CD4-positive, alpha-beta T cell (primary cell): ENCODE results near the gene PHTF1. TPM values are rescaled to one million over a fixed set of nuclear protein-coding genes. Genes with fewer than 3 reads are reported as not detected.

ENCODE experiments used
- ATAC-seq: fragments of 200-7000 bp; cut with Tn5 transposase; one replicate; pipeline ENCODE4 v1.10.0; 2022; ENCODE audit warnings: mild to moderate bottlenecking; ENCODE audit not compliant: poor library complexity
- CTCF ChIA-PET: fragments of 350-600 bp; sonication (Branson Sonifier 250); formaldehyde crosslinking; loops from one replicate; lab custom pipeline; 2021; ENCODE audit warnings: antibody characterized with exemption, inconsistent platforms; lab: Charles Lee
- POLR2A ChIA-PET: fragments of 350-600 bp; sonication (Branson Sonifier 250); formaldehyde crosslinking; loops from one replicate; lab custom pipeline; 2021; ENCODE audit warnings: antibody characterized with exemption, inconsistent platforms; lab: Charles Lee
- DNase-seq, 14 experiments: peaks; one replicate each; pipeline ENCODE4 v3.0.0-alpha.2; 2013 to 2020; ENCODE audit warnings: mixed read lengths in 2 of 14
- H3K27ac ChIP-seq, 2 donors: one replicate each; pipeline versions ENCODE4 v1.5.1 to v1.7.0; 2013; ENCODE audit warnings: low read length in 2 of 2, low read depth in 1 of 2, mild to moderate bottlenecking in 1 of 2
- H3K27me3 ChIP-seq, 2 experiments: 1 replicate in 1 of 2; 2 replicates in 1 of 2; pipeline versions ENCODE4 v1.6.1 to v1.7.0; 2013; ENCODE audit warnings: low read length in 2 of 2, control low read depth in 1 of 2, mild to moderate bottlenecking in 1 of 2, moderate library complexity in 1 of 2; ENCODE audit not compliant: insufficient read depth in 2 of 2, control insufficient read depth in 1 of 2
- H3K36me3 ChIP-seq: one replicate; pipeline ENCODE4 v1.6.1; 2013; ENCODE audit warnings: low read length, control low read depth; ENCODE audit not compliant: insufficient read depth
- H3K4me1 ChIP-seq: one replicate; pipeline ENCODE4 v1.6.1; 2013; ENCODE audit warnings: low read length, control low read depth; ENCODE audit not compliant: insufficient read depth
- H3K4me3 ChIP-seq: one replicate; pipeline ENCODE4 v1.5.1; 2013; ENCODE audit warnings: mild to moderate bottlenecking, low read length, moderate library complexity
- H3K9me3 ChIP-seq, 2 experiments: 1 replicate in 1 of 2; 2 replicates in 1 of 2; pipeline versions ENCODE4 v1.6.1 to v1.7.0; 2013; ENCODE audit warnings: low read length in 2 of 2, mild to moderate bottlenecking in 2 of 2, control low read depth in 1 of 2, moderate library complexity in 1 of 2; ENCODE audit not compliant: control insufficient read depth in 1 of 2, insufficient read depth in 1 of 2
- H3K27ac Mint-ChIP-seq: one replicate; pipeline ENCODE4 v1.8.0; 2020; ENCODE audit warnings: mixed read lengths
- H3K27me3 Mint-ChIP-seq: one replicate; pipeline ENCODE4 v1.8.0; 2021; ENCODE audit warnings: mixed read lengths
- H3K36me3 Mint-ChIP-seq: one replicate; pipeline ENCODE4 v1.8.0; 2021; ENCODE audit warnings: low read depth, mixed read lengths
- H3K4me1 Mint-ChIP-seq: one replicate; pipeline ENCODE4 v1.8.0; 2021; ENCODE audit warnings: low read depth, mixed read lengths
- H3K4me3 Mint-ChIP-seq: one replicate; pipeline ENCODE4 v1.8.0; 2020; ENCODE audit warnings: mild to moderate bottlenecking, mixed read lengths
- H3K9me3 Mint-ChIP-seq: one replicate; pipeline ENCODE4 v1.8.0; 2020; ENCODE audit warnings: mixed read lengths
- intact Hi-C, 2 experiments: fragments of 100-400 bp; cut with DNase I in 1 of 2; cut with micrococcal nuclease in 1 of 2; formaldehyde crosslinking; loops; one replicate each; pipeline versions ENCODE4 v1.15.1 to v1.9.0; 2023 to 2025; cut with DNase I, micrococcal nuclease
- total RNA-seq, 174 experiments: library from RNA in 2 of 174; stranded (reverse) in 2 of 174; gene quantifications; one replicate each; pipeline ENCODE4 v1.2.3 and lab custom pipeline; 2021 to 2026
- TF ChIP-seq, protein P1 (sequence below): fragments of 200-600 bp; IDR thresholded peaks from one replicate; pipeline ENCODE4 v1.8.0; 2022; ENCODE audit warnings: antibody characterized with exemption, mild to moderate bottlenecking

PHTF1 gene
- total RNA-seq, 2 experiments from 2014 or later = 3.1 to 4.0 TPM

DNA sequence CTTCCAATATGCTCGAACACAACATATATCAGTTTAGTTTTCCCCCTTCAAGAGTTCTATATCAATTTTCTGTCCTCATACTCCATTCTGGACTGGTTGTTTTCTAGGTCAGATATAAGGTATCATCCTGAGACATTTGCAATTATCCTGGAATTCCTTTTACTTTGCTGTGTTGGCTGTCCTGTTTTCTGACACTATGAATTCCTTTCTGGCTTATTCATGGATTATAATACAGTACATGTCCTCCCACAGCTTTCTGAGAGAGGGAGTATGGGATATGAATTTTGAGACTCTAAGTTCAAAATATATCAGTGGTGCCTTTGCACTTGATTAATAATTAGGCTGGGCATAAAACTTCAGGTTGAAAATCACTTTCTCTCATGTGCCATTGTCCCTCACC lies 11.9 kb downstream of the PHTF1 start:
- H3K4me3 Mint-ChIP-seq = no peak overlapping the region
- no peaks in the 10 kb centered on the region for H3K27me3 Mint-ChIP-seq
- no peak for DNase-seq
- TF ChIP-seq, protein P1, sequence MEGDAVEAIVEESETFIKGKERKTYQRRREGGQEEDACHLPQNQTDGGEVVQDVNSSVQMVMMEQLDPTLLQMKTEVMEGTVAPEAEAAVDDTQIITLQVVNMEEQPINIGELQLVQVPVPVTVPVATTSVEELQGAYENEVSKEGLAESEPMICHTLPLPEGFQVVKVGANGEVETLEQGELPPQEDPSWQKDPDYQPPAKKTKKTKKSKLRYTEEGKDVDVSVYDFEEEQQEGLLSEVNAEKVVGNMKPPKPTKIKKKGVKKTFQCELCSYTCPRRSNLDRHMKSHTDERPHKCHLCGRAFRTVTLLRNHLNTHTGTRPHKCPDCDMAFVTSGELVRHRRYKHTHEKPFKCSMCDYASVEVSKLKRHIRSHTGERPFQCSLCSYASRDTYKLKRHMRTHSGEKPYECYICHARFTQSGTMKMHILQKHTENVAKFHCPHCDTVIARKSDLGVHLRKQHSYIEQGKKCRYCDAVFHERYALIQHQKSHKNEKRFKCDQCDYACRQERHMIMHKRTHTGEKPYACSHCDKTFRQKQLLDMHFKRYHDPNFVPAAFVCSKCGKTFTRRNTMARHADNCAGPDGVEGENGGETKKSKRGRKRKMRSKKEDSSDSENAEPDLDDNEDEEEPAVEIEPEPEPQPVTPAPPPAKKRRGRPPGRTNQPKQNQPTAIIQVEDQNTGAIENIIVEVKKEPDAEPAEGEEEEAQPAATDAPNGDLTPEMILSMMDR = no peak
- no peak overlapping the region for H3K4me3 ChIP-seq
- no peaks in the 10 kb centered on the region for H3K36me3 Mint-ChIP-seq
- no peak overlapping the region for H3K27ac ChIP-seq
- no peaks in the 10 kb centered on the region for H3K27me3 ChIP-seq
- H3K9me3 Mint-ChIP-seq = no peaks in the 10 kb centered on the region
- CTCF ChIA-PET = no interaction called here
- H3K4me1 Mint-ChIP-seq = no peaks in the 10 kb centered on the region
- POLR2A ChIA-PET = no interaction called here
- peaks cover 3% of the 10 kb centered on the region for H3K4me1 ChIP-seq
- H3K9me3 ChIP-seq = no peaks in the 10 kb centered on the region
- no peak for ATAC-seq
- intact Hi-C loops = no loop called here
- no peak overlapping the region for H3K27ac Mint-ChIP-seq
- H3K36me3 ChIP-seq = no peaks in the 10 kb centered on the region

DNA sequence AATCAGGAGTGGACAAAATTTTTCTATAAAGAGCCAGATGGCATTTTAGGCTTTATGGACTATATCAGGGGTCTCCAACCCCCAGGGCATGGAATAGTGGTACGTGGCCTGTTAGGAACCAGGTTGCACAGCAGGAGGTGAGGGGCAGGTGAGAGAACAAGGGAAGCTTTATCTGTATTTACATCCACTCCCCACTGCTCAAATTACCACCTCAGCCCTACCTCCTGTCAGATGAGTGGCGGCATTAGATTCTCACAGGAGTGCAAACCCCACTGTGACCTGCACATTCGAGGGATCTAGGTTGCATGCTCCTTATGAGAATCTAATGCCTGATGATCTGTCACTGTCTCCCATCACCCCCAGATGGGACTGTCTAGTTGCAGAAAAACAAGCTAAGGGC lies 13.9 kb downstream of the PHTF1 start:
- ChIA-PET CTCF (no interaction called here), POLR2A (no interaction called here)
- TF ChIP-seq, protein P1 = no peak
- Histone ChIP-seq H3K4me1 (peaks cover 3% of the 10 kb centered on the region), H3K27me3 (no peaks in the 10 kb centered on the region), H3K36me3 (no peaks in the 10 kb centered on the region), H3K27ac (no peak overlapping the region), H3K9me3 (no peaks in the 10 kb centered on the region), H3K4me3 (no peak overlapping the region)
- ATAC-seq = no peak
- intact Hi-C loops = no loop called here
- no peak overlapping the region for H3K4me3 Mint-ChIP-seq
- H3K4me1 Mint-ChIP-seq = no peaks in the 10 kb centered on the region
- H3K36me3 Mint-ChIP-seq = no peaks in the 10 kb centered on the region
- no peaks in the 10 kb centered on the region for H3K9me3 Mint-ChIP-seq
- no peak for DNase-seq
- no peaks in the 10 kb centered on the region for H3K27me3 Mint-ChIP-seq
- H3K27ac Mint-ChIP-seq = no peak overlapping the region

- Histone ChIP-seq H3K36me3 (no peaks in the 10 kb centered on the region), H3K27ac (no peak overlapping the region), H3K4me3 (no peak overlapping the region), H3K27me3 (no peaks in the 10 kb centered on the region), H3K9me3 (no peaks in the 10 kb centered on the region), H3K4me1 (peaks cover 3% of the 10 kb centered on the region)
- TF ChIP-seq, protein P1 = no peak
- no peak for DNase-seq
- H3K4me1 Mint-ChIP-seq = no peaks in the 10 kb centered on the region
- no peaks in the 10 kb centered on the region for H3K36me3 Mint-ChIP-seq
- intact Hi-C loops = no loop called here
- H3K9me3 Mint-ChIP-seq = no peaks in the 10 kb centered on the region
- H3K27me3 Mint-ChIP-seq = no peaks in the 10 kb centered on the region
- no peak for ATAC-seq
- no peak overlapping the region for H3K4me3 Mint-ChIP-seq
- CTCF ChIA-PET = no interaction called here
- POLR2A ChIA-PET = no interaction called here
- no peak overlapping the region for H3K27ac Mint-ChIP-seq
Observed at GRCh38 chr1:113744114-113744513, 15.2 kb downstream of the PHTF1 start.
